ENCODE results near the gene ADH1B.
A peak's percentile ranks its signal among the peaks of the same experiment; 100 is the strongest.
"Not testable (repeated sequence)": the region's sequence is repeated elsewhere in the genome, so short reads cannot be mapped to it uniquely, and the experiment has no call there.

The ADH1B gene

DNA sequence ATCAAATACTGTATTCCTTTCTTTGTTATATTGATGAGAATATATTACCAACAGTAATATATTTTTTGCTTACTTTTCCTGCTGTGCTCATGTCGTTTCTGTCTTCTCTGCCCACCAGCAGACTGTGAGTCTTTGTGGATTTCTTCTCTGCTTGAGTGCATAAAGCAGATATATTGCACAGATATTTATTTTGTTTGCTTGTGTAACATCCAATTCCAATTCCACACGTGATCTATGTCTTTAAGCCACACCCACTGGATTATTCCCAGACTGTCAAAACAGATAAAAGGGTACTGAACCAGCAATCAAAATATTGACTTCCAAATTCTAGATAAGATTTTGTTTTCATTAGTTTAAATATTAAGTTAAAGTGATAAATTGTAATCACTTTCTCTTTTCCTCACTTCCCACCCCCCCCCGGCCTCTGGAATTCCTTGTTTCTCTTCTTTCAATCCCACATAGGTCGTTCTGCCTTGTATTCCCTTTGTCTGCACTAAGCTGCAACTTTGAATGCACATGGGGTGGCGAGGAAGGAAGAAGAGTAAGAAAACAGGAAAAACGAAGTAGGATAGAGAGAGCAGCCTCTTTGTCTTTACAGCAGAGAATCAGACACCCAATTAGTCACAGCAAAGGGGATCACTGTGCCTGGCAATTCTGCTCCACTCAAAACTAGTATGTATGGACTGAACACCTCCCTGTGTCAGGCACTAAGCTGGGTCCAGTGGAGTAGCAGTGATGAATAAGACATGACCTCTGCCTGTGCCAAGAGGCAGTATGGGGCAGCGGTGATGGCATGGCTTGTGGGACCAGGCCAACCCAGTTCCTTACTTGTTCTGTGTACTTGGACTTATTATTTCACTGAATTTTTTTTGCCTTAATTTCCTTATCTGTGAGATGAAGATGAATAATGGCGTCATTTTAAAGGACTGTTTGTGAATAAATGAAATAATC, at the start of gene ADH1B:
TSS of gene ADH1B (minus strand) at position 161 of the 951 bp plus-strand sequence. CDS start at position 91, 70 bp downstream.
- no peak for DNase-seq

DNA sequence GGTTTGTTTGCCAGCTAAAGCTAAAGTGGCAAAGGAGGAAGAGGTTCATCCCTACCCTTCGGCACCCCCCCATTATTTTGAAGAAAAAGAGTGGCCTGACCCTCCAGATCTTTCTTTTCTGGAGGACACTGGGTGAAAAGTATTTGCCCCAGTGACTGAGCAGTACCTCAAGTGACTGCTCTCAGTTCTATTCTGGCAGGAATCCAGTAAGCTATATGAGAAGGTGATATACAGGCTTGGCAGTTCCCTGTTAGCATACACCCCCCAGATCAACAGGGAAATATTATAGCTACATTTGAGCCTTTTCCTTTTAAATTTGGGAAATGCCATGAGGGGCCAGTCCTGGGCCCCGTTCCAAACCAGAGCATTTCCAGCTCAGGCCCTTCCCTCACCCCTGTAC, 46.6 kb upstream of the ADH1B start:
- DNase-seq = not testable (repeated sequence)

DNA sequence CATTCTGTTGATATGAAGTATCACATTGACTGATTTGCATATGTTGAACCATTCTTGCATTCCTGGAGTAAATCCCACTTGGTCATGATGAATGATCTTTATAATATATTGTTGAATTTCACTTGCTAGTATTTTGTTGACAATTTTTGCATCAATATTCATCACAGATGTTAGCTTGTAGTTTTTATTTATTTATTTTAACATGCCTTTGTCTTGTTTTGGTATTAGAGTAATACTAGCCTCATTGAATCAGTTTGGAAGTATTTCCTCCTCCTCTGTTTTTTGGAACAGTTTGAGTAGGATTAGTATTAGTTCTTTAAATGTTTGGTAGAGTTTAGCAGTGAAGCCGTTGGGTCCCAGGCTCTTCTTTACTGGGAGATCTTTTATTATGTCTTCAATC, 45.3 kb upstream of the ADH1B start:
- DNase-seq = no peak

DNA sequence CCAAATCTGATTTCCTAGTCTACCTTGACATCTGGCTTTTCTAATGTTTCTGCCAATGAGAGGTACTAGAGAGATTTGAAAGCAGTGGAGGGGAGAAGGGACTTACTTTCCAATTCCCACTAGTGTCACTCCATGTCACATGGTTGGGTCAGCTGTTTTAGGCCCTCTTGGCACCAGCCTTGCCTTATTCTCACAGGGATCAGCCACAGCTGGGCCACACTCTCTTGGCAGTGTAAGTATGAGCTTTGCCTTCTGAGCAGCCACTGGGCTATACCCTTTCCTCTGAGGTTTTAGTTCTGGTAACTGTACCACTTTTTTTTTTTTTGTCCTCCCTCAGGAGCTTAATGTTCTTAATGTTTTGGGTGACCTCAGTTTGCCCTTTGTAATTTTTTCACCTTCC, 41.6 kb upstream of the ADH1B start:
- no peak for DNase-seq

DNA sequence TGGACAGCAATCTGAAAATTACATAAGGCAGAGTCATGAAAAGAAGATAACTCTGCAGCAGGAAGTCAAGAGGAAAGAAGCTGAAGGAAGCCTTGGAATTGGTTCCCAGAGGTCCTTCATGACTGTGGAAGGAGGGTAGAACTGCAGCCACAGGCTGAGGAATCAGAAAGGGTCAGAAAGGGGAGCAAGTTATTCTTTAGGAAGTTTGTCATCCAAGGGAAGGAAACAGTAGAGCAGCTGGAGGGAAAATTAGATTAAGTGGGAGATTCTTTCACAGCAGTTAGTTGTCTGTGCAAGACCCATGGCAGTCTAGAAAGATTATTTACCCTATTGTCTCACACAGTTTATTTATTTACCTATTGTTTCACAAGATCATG, 40.7 kb upstream of the ADH1B start:
- DNase-seq = no peak

DNA sequence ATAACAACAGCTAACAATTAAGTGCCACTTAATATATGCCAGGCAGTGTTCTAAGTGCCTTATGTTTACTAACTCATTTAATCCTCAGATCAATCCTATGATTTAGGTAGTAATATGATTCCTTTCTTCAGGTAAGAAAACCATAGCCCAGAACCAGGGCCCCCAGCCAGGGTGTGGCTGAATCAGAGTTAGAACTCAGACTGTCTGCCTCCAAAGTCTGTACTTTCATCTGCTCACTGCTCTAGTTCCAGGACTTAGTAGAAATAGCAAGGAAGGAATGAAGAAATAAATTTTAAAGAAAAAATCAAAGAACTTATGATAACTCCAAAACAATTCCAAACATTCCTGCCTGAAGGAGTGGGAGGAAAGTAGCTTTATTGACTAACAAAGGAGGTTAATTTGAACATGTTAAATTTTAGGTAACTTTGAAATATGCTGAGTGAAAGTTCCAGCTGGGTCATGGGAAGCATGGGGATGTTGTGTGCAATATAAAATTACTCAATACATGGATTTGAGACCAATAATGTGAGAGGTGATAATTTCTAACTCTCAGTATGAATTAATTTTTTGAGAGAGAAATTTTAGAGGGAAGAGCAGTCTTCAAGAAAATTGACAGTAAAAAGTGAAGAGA, 40.2 kb upstream of the ADH1B start:
- no peak for DNase-seq

DNA sequence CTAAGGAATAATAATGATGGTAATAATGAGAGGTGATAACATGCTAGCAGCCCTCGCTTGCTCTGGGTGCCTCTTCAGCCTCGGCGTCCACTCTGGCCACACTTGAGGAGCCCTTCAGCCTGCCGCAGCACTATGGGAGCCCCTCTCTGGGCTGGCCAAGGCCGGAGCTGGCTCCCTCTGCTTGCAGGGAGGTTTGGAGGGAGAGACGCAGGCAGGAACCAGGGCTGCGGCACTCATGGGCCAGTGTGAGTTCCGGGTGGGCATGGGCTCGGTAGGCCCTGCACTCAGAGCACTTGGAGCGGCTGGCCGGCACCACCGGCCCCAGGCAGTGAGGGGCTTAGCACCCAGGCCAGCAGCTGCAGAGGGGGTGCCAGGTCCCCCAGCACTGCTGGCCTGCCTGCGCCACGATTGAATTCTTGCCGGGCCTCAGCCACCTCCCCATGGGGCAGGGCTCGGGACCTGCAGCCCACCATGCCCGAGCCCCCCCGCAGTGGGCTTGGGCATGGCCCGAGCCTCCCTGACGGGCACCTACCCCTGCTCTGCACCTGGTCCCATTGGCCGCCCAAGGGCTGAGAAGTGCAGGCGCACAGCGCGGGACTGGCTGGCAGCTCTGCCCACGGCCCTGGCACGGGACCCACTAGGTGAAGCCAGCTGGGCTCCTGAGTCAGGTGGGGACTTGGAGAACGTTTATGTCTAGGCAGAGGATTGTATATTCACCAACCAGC, 38.4 kb upstream of the ADH1B start:
- no peak for DNase-seq

DNA sequence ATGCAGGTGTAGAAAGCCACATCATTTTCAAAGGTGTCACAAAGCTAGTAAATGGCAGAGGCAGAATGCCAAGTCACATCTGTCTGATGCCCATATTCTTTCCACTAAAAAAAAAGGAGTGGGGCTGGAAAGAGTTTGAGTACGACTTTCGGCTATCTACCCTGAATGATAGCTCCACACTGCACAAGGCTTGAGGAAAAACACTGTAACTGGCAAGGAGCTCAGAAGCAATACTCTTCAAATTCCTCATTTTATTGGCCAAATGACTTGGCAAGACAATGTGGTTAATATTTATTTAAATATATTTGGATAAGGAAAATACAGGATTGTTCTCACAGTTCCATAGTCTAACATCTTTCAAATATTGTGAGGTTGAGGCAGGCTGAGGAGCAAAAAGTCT, 36.7 kb upstream of the ADH1B start:
- DNase-seq = no peak

DNA sequence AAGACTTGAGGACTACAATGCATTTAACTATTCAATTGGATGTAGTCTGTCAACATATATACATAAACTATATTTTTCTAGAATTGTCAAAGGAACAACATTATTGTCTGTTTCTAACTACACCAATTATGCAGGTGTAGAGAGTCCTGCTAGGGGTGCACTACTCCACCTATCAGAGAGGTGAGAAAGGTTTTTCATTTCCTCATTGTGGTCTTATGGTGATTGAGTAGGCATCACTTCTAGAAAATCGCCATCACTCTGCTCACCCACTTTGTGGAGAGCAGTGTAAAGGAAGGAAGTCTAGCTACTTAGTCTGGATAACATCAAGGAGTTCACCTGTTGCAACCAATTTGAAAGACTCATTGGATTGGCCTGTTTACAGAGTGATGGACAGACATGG, 35.8 kb upstream of the ADH1B start:
- no peak for DNase-seq

DNA sequence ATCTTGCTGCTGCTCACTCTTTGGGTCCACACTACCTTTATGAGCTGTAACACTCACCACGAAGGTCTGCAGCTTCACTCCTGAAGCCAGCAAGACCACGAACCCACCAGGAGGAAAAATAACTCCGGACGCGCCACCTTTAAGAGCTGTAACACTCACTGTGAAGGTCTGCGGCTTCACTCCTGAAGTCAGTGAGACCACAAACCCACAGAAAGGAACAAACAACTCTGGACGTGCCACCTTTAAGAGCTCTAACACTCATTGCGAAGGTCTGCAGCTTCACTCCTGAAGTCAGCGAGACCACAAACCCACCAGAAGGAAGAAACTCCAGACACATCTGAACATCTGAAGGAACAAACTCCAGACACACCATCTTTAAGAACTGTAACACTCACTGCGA, 34.9 kb upstream of the ADH1B start:
- not testable (repeated sequence) for DNase-seq

DNA sequence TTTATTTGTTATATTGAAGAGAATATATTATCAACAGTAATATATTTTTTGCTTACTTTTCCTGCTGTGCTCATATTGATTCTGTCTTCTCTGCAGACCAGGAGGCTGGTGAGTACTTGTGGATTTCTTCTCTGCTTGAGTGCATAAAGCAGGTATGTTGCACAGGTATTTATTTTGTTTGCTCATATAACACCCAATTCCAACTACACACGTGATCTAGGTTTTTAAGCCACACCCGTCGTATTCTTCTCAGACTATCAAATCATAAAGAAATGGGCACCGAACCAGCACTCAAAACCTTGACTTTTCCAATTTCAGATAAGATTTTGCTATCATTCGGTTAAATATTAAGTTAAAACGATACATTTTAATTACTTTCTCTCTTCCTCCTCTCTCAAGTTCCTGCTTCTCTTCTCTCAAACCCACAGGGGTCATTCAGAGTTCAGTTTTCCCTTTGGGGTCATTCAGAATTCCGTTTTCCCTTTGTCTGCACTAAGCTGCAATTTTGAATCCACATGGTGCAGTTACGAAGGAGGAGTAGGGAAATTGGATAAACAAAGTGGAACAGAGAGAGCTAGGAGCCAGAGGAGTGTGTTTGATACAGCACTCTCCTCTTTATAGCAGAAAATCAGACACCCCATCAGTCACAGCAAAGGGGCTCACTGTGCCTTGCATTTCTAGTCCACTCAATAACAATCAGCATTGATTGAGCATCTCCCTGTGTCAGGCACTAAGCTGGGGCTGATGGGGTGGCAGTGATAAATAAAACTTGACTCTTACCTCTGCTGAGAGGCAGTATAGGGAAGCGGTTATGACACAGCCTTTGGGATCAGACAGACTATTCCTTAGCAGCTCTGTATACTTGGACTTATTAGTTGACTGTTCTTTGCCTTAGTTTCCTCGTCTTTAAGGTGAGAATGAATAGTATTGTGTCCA, 31.7 kb upstream of the ADH1B start, which contains the start of gene ADH1C:
TSS of gene ADH1C (minus strand) at position 145 of the 936 bp plus-strand sequence. CDS start at position 74, 71 bp downstream.
- no peak for DNase-seq

DNA sequence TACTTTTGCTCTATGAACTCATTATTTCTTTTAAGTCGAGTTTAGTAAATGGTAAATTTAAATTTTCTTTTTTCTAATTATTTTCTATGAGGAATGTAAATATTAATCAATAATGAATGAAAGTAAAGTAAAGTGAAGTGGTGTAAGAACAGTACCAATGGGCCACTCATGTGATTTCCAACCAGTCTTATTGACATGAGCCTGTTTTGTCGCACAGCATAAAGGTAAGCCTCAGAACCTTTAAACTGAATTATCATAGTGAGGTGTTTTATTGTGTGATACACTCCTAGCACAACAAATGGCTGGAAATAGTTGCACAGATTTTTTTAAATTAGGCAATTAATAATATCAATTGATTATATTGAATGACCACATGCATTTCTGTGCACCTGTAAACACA, 30.3 kb upstream of the ADH1B start:
- no peak for DNase-seq

DNA sequence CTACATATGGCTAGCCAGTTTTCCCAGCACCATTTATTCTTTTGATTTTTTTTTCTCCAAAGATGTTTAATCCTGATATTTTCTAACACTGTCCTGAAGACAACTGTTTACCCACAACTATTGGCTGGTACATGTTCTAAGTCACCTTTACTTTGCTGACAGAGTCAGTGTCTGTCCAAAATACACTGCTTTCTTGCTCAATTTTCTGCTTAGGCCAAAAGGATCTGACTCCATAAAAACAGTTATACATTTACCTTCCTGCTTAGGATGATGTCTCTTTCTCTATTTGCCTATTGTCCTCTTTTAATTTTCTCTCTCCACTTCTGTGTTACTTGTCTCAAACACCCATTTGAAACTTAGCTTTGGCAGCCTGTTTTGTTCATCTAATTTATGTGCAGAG, 28.1 kb upstream of the ADH1B start:
- DNase-seq = no peak

DNA sequence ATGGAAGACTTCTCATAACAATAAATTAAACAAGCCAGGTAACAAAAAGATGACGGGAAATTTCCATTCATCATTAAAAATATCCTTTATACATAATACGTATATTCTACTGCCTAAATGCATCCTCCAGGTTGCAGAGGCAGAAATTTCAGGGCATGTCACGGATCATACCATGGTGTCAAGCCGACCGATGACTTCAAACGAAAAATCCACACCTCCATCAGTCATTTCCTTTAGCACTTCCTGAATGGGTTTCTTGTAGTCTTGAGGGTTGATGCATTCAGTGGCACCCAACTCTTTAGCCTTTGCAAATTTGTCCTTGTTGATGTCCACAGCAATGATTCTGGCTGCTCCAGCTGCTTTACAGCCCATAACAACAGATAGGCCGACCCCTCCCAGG, 21.4 kb upstream of the ADH1B start:
- not testable (repeated sequence) for DNase-seq

DNA sequence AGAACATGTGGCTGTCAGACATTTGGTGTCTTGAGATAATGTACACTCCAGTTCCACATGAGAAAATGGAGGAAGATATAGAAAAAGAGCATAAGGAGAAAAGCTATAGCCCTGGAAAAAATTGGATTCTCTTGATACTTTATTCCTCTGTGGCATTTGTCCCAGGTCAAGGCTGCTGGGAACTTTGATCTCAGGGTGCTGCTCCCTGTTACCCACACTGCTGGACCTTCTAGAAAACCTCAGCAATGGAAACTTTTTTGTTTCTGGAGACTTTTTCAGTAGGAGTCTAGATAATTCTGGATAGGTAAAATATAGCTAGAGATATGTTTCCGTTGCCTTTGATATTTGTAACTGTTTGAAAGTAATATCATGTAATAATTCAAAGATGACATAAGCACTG, 20.2 kb upstream of the ADH1B start:
- DNase-seq = no peak

DNA sequence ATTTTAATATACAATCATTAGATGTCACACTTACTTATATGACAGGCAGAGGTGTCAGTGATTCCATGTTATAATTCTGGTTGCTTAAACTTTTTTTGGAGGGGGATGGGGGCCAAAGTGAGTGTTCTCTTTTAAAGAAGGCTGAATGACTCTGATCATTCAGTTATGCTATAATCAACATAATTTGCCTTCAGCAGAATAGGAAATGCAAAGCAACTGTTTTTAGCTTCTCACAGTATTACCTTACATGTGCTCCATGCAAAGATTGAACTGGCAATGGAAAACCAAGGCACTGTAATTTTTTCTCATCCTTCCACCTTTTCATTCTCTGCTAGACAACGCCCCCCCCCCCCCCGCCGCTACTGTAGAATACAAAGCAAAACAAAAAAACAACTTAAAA, 18.0 kb upstream of the ADH1B start:
- DNase-seq = no peak

DNA sequence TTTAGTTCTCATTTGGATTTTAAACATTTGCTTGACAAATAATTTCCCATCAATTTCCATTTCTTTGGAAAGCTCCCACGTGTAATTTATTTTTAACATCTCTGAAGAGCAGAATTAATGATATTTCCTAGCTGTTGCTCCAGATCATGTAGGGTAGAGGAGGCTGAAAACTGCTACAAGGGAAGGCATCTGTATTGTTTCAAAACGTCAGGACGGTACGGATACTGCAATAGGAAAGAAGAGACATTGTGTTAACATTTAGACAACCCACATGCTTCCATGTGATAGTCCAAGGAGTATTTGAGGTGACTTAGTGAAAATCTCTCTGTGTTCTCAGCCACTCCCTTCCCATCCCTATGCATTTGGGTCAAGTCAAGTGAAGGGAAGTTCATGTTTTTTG, 15.4 kb upstream of the ADH1B start:
- no peak for DNase-seq

DNA sequence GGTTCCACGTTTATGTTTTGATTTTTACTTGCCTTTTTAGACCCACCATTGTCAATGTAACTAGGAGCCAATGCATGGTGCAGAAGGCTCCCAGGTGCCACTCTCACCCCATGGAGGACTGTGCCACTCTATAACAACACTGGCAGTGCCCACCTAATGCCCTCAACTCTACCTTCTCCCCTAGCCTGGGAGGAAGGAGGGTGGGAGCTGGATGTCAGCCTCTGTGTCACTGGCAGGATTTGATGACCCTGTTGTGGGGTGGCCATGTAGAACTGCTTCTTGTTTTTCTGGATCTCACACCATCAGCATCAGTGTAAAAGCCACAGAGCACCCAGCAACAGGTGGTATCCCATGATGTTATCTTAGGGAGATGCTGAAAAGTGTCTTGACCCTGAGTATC, 13.7 kb upstream of the ADH1B start:
- no peak for DNase-seq

DNA sequence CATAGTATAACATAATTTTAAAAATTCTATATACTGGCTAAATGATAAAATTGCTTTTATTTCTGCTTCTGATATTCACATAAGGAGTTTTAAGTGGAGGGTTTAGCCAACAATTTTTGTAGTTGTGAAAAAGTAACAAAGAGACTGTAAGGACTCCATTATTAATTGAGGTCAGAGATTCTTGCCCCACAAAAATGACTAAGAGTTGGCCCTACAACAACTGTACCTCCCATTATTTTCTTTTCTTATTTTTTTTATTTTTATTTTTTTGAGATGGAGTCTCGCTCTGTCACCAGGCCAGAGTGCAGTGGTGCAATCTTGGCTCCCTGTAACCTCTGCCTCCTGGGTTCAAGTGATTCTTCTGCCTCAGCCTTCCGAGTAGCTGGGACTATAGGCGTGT, 9.4 kb upstream of the ADH1B start:
- DNase-seq = no peak

DNA sequence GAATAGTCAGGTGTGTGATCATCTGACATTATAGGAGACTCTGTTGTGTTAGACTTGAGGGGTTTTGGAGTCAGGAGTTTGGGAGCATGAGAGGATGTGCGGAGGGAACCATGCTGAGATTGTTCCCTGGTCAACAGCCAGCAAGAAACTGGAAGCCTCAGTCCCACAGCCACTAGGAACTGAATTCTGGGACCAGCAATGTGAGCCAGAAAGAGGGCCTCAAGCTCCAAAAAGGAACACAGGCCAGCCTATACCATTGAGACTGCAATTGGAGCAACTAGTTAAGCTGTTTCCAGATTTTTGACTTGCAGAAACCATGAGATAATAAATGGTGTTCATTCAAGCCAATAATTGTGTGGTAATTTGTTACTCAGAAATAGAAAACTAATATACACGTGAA, 8.7 kb upstream of the ADH1B start:
- DNase-seq = no peak

DNA sequence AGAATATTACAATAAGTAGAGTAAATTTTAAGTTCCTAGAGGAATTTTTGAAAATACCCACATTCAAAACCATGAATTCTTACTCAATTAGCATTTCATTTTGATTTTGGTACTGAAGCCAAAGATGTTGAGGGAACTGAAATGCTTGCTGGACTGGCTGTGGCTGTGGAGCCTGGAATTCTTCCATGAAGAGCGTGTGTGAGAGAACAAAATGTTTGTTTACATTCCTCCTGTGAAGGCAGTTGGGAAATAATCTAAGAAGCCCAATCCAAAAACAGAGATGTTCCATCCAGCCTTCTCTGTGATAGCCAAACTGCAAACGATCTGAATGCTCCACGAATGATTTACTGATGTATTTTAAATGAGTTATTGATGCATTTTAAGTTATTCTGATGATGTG, 3.8 kb upstream of the ADH1B start:
- peak in 2 of 56 donors; percentile 1 to 6 for DNase-seq

Measured in amygdala (tissue), 56 donors.